ENCODE results near the gene KXD1. TPM values are rescaled to one million over a fixed set of nuclear protein-coding genes. Genes with fewer than 3 reads are reported as not detected.

The KXD1 gene
- total RNA-seq, 1 experiment from 2014 or later, result 138 TPM

GRCh38 chr19:18515959-18516358 lies 41.7 kb upstream of the KXD1 start:
- peak overlapping the region in 1 of 3 experiments; percentile 75; a peak in 1 of 7 replicates for H3K27ac Mint-ChIP-seq
- no peak overlapping the region for H4K8ac ChIP-seq (replicated peaks; ENCODE audit: insufficient read length, low read depth, low read length)
- no peak overlapping the region for H2BK15ac ChIP-seq (ENCODE audit: low read depth, low read length)
- no peak overlapping the region for H3K56ac ChIP-seq (ENCODE audit: insufficient read length, low read depth, low read length)
- H2BK5ac ChIP-seq (ENCODE audit: insufficient read length, low read length), result no peak overlapping the region
- H4K20me1 ChIP-seq (ENCODE audit: control insufficient read depth, insufficient read depth, insufficient read length), result no peaks in the 10 kb centered on the region
- no peak overlapping the region for H3K4me2 ChIP-seq (ENCODE audit: insufficient read depth, insufficient read length, low read length)
- no peak overlapping the region for H2AFZ ChIP-seq (ENCODE audit: low read length)
- H3K23me2 ChIP-seq (ENCODE audit: insufficient read length, low read depth, low read length, poor library complexity, severe bottlenecking), result peaks cover 7% of the 10 kb centered on the region
- no peak for DNase-seq
- H3K27me3 Mint-ChIP-seq (ENCODE audit: low read depth), result no peaks in the 10 kb centered on the region
- no peak overlapping the region for H3K9ac ChIP-seq (ENCODE audit: extremely low read depth, insufficient read length, low read length)
- H2BK120ac ChIP-seq (ENCODE audit: low read depth, low read length, poor library complexity, severe bottlenecking), result no peak overlapping the region
- no peak overlapping the region for H3K27ac ChIP-seq (ENCODE audit: insufficient read length, low read depth, low read length)
- H3K79me2 ChIP-seq (ENCODE audit: insufficient read depth, low read length), result peaks cover 15% of the 10 kb centered on the region
- H3K27me3 ChIP-seq (ENCODE audit: insufficient read depth, low read length), result no peaks in the 10 kb centered on the region
- no peak overlapping the region for H3K14ac ChIP-seq (ENCODE audit: insufficient read depth, low read length)
- H3K4ac ChIP-seq (ENCODE audit: low read depth, low read length), result no peak overlapping the region
- no peak overlapping the region for H4K5ac ChIP-seq (ENCODE audit: insufficient read length, low read depth, low read length)
- no peak overlapping the region for H2BK12ac ChIP-seq (ENCODE audit: insufficient read length, low read depth, low read length)
- no peaks in the 10 kb centered on the region for H3K36me3 Mint-ChIP-seq (ENCODE audit: insufficient read depth in 1 of 3, low read depth in 3 of 3)
- H4K91ac ChIP-seq (ENCODE audit: insufficient read length, low read depth, low read length), result no peak overlapping the region
- WGBS (ENCODE audit: extremely low coverage, insufficient read length, low lambda C conversion rate), result no CpG with 5 or more reads among the region's 5 CpGs
- no peaks in the 10 kb centered on the region for H3K9me3 ChIP-seq (ENCODE audit: control insufficient read depth, low read depth, low read length)
- H2AK5ac ChIP-seq (ENCODE audit: insufficient read length, low read length), result no peak overlapping the region
- H3K23ac ChIP-seq (ENCODE audit: insufficient read length, low read depth, low read length), result no peak overlapping the region
- no peak for TF ChIP-seq CTCF (conservative IDR thresholded peaks at IDR 0.05)
- no peak overlapping the region for H2BK20ac ChIP-seq (ENCODE audit: low read depth, low read length, poor library complexity, severe bottlenecking)
- no peak overlapping the region for H3K4me3 Mint-ChIP-seq
- H3T11ph ChIP-seq (ENCODE audit: low read length), result no peak overlapping the region
- H3K4me1 Mint-ChIP-seq, result peaks cover 24 to 28% of the 10 kb centered on the region in 2 experiments
- H3K4me1 ChIP-seq (ENCODE audit: insufficient read depth, low read length), result peaks cover 3% of the 10 kb centered on the region; the same call in 1 of the 2 replicates
- H3K18ac ChIP-seq (ENCODE audit: insufficient read length, low read depth, low read length), result no peak overlapping the region
- H3K9me3 Mint-ChIP-seq, result no peaks in the 10 kb centered on the region
- H3K79me1 ChIP-seq (ENCODE audit: insufficient read depth, low read depth, low read length, poor library complexity, severe bottlenecking), result peaks cover 4% of the 10 kb centered on the region
